ENCODE measurements around the gene PRR5L.

Gene PRR5L

DNA sequence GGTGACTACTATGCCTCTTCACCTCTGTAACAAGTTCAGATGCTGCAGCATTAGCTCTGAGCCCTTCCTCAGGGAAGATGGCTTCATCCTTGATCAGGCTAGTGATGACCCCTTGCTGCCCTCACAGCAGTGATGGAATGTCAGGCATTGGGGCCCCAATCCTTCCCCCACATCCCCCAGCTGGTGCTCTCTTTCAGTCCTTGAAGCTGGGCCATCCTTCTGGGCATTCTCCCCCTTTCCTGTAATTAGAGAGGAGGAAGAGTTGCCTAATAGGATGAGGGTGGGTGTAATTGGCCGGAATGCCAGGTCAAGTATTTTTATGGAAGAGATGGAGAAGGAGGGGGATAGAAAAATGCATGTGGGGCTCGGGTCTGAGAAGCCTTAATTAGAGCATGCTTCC, 151.4 kb downstream of the PRR5L start:
- no peak for DNase-seq

DNA sequence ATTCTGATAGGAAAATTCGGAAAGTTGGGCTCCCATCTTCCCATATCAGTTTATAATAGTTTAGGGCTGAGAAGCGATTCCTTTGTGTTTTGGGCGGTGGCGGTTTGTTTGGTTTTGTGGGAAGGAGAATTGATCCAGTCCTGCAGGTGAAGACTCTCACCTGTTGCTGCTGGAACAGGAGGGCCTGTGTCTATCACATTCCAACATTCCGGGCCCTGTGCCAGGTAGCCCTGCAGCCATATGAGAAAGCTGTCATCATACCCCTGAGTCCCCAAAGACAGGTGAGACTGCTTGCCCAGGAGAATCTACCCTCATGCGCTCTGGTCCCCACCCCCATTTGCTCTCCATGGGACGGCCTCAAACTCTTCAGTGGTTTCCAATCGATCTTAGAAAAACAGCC, 151.9 kb downstream of the PRR5L start:
- DNase-seq, result no peak

DNA sequence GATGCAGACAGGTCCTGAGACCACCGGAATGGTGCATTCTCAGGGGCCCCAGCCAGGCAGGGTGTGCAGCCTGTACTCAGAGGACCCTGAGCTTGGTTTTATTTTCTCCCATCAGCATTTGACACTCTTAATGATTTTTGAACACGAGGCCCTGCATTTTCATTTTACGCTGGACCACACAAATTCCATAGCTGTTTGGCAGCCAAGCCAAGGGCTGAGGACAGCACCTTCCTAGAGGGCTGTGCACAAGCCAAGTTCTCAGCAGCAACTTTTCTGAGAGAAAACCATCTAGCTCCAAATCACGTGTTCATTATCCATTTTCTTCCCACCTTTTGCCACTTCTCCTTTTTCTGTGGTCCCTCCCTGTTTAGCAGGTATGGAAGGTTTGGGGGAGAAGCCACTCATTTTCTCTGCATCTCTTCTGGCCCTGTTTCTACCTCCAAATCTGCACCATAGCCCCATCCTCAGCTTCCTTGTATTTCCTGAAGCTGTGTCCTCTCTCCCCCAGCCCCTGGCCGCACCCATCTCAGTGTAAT, 153.5 kb downstream of the PRR5L start:
- DNase-seq, result no peak

DNA sequence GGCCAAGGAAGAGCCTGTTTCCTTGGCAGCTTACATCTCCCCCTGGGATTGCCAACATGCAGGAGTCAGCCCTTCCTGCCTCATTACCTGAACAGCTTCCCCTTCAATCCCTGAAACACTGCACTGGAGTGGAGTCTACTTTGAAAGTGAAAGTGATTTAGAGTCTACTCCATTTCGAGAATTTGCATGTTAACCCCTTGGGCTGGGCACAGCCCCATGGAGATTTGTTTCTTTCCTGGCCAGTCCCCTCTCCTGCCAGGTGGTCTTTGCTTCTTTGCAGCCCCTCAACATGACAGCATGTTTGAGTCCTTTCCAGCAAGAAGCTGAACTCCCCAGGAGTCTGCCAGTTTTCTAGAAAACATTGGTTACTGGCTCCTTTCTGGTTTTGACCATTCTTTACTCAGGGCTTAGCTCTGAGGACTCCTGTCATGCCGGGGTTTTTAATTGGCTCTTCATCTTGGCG, 154.1 kb downstream of the PRR5L start:
- no peak for DNase-seq

DNA sequence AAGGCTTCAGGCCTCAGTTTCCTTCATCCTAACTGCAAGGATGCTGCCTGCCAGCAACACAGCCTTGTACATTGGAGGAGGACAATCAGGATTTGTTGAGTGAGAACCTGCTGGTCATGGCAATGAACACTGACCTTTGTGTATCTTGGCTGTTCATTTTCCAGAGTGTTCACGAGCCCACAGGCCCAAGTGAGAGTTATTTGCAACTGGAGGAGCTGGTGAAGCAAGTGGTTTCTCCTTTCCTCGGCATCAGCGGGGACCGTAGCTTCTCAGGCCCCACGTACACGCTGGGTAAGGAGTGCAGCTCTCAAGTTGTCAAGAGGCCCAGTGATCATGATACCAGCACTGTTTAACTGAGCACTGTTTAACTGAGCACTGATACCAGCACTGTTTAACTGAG, 155.0 kb downstream of the PRR5L start:
- DNase-seq, result no peak

DNA sequence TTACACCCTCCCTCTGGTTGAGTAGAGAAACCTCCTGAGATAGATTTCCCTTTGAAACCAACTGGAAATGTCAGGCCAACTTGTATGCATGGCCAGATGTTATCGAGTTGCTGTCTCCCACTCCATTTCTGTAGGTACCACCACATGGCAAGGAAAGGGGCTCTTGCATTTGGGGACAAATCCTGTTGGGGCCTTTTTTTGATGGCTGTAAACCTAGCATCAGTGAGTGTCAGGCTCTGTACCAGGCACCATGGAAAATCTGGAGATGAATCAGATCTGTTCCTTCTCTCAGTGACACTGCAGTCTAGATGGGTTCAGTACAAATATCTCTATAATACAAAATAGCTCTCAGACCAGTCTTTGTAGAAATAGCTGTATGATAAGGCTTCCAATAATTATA, 155.6 kb downstream of the PRR5L start:
- no peak for DNase-seq

DNA sequence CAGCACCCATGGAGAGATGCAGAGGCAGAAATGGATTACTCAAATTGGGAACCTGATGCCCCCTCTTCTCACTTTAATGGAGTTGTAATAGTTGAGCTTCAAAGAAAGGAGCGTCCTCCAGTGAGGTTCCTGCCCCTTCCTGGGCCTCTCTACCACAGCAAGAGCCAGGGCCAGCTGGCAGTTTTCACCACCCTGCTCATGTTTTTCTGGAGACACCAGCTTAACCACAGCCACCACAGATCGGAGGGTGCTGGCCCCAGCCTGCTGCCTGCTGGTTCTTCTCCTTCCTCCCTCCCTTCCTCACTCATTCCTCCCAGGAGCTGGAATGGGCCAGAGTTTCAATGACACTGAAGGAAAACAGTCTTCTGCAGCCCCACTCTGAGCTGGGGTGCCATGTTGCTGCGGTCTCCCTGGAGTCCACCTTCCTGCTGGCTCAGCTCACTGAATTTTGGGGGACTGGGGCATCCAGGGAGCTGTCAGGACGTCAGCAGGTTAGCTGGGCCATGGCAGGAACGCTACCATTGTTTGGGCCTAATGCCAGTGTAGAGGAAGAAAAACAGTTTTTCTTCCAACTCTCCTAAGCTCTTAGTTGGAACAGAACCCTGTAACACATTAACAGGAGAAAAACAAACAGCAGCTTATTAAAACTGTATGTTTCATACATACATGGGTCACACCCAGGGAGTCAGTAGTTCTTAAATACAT, 156.3 kb downstream of the PRR5L start:
- DNase-seq, result no peak

DNA sequence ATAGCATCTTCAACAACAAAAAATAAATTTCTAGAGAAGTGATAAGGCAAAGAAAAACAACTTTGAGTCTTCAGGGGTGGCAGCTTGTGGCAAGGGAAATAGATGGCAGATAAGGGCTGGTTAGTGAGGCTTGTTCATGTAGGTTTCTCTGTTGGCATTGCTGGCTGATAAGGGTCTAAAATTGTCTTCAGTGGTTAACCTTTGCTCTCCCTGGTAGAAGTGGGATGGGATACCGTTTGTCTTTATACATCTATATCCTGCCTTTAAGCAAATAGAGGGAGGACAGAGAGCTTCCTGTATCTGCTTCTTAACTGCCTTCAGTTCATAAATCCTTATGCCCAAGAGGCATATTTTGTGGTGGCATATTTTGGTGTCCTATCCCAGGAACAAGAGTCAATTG, 156.9 kb downstream of the PRR5L start:
- no peak for DNase-seq

DNA sequence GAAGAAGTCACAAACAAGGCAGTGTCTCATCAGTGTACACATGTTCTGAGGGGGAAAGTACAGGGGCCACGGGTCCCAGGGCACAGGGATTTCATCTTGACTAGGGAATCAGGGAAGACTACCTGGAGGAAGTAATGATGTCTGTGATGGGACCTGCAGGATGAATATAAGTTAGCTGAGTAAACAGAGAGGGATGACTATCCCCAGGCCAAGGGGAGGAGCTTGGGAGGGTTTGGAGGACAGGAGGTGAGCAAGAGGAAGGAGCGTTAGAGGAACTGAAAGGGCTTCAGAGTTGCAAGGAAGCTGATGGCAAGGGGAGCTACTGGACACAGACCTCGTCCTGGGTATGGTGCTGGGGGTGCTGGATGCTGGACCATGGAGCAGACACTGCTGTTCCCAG, 157.6 kb downstream of the PRR5L start:
- DNase-seq, result no peak

DNA sequence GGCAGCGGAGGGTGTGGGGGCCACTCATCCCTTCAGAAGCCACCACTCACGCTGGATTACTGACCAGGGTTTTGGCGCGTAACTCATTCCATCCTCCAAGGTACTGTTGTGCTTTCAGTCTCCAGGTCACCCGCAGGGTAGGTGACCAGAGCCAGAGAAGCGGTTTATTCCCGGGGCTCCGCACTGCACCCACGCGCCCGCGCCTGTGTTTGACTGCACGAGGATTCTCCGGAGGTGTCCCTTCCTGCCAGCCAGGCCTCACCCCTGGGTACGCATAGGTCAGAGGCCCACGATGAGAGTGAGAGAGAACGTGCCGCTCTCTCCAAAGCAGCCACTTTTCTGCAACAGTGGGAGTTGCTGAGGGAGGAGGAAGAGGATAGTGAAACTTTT, 158.5 kb downstream of the PRR5L start:
- DNase-seq, result no peak

DNA sequence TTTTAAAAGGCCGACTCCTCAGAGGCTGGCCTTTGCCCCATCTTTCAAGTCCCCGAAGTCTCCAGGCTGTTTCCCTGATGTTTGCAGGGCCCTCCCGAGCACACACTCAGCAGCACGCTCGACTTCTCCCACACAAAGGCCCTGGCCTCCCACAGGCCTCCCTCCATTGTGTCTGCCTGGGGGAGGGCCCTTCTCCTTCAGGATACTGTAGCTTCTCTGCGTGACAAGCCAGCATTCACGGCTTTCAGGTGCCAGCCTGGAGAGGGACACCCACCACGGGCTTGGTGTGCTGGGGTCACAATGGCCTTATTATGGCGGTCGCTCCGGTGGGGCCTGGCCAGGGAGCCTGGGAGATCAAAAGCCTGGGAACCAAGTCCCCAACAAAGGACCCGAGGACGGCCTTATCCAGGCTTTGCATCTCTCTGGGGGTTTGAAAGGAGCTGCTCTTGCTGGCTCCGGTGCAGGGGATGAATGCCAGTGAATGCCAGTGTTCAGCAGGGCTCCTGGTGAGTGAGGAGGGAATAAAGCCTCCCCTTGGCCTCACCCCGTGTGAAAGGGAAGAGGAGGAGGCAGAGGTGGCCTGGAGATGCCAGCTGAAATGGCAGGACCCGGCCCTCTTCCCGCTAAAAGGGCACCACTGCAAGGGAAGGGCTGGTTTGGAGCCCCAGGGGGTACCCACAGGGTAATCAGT, 159.0 kb downstream of the PRR5L start:
- DNase-seq, result no peak

DNA sequence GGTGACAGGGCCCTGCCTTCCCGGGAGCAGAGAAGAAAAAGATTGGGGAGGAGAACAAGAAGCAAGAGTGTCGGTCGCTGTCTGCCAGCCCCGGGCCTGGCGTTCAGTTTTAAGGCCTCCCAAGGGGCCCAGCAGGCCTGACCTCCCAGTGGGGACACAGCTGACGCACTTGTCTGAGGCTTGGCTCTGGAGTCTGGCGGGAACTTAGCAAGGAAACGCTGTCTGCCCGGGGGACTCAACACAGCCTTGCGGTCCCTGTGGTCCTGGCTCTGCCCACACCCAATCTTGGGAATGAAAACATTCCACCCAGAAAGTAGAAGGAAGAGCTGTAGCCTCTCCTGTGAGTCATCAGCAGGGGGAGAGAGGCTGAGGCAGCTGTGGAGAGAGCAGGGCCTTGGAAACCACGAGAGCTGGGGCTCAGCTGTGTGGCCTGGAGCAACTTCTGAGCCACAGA, 159.6 kb downstream of the PRR5L start:
- no peak for DNase-seq

DNA sequence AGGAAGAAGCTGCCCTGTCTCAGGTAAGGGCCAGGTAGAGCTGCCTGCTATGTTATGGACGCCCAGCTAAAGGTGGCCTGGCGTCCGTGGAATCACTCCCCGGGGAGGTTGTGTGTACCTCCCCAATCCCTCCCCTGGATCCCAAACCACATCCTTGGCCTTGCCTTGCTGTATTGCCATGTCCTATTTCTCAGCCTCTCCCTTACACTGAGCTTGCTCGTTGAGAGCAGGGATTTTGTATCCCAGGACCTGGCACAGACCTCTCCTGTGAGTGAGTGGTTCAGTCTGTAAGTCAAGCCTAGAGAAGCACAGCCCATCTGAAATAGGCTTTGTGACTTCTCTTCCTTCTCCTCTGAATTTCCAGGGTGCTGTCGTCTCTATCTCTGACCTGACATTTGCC, 160.1 kb downstream of the PRR5L start:
- DNase-seq, result no peak

DNA sequence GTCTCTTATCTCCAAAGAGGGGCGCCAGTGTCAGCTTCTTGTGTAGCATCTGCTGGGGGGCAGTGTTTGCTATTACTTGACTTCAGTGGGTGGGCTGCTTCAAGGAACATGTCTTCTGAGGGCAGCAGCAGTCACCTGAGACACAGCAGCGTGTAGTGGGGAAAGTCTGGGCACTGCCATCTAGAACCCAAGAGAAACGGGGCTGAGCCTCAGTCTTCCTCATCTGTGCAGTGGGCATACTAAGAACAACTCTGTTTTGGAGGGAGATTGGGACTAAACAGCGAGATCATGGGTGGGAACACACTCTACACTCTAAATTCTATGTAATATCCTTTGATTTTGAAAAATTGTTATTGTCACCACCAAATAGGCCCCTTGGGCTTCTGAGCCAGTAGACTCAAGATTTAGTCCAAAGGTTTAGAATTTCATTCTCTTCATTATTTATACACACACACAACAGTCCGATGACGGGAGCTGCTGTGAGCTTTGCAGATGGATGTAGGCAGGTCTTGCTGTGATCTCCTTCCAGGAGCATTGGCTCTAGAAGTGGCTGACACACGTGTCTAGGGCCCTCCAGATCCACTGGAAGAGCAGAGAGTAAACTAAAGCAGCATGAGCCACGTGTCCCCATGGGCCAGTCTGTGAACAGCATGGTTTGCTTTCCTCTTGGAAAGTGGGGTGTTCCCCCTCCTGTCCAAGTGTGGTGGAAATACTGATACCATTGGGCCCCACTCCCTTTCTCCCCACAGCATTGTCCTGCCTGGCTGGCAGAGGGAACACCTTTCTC, 162.2 kb downstream of the PRR5L start:
- no peak for DNase-seq

DNA sequence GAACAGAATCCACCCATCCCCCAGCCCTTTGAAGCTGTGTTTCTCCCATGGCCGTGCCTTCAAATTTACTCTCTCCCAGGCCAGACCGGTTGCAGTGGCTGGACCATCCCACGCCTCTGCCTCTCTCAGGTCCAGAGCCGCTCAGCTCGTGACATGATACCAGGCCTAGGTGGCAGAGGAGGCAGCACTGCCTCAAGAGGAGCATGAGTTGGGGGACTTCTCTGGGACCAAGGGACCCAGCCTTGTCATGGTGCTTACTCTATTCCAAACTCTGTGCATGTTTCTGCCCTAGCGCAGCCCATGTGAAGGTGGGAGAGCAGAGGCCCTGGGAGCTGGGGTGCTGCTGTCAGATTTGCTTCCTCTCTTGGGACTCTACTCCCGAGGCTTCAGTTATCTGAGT, 163.0 kb downstream of the PRR5L start:
- no peak for DNase-seq

DNA sequence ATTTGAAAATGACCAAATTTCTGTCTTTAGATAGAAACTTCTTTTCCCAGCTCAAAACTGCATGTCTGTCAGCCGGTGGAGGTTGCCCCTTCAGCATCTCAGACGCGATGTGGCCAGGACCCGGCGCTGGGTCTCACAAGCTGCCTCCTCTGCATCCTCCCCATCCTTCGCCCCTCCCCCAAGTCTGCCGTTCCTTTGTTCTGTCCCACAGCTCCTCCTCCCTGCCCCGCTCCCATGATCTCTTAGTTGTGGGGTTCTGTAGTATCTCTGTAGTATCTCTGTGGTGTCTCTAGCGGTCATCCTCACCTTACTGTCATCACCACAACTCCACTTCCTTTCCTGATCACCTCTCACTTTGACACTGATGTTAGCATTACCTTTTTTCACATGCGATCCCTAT, 164.1 kb downstream of the PRR5L start:
- no peak for DNase-seq

DNA sequence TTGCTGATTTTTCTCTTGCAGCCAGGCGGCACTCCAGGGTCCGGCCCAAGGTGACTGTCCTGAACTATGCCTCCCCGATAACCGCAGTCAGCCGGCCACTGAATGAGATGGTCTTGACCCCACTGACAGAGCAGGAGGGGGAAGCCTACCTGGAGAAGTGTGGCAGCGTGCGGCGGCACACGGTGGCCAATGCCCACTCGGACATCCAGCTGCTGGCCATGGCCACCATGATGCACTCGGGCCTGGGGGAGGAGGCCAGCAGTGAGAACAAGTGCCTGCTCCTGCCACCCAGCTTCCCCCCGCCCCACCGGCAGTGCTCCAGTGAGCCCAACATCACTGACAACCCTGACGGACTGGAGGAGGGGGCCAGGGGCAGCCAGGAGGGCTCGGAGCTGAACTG, 166.2 kb downstream of the PRR5L start:
- no peak for DNase-seq

DNA sequence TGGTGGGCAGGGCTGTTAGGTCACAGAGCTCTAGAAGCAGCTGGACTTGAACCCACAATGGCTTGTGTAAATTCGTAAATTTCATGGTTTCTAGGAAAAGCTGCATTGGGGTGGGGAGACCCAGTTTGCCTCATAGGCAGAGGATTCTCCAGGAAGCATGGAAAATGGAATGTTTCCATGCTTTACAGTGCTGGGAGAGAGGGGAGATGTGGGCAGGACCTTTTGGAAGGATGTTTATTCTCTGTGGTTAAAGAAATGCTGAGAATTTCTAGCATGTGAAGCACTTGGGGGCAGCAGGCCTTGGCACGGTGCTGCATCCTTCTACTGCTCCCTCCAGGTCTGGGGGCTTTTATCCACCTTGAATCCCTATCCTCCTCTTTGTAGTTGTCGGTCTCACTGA, 167.7 kb downstream of the PRR5L start:
- no peak for DNase-seq

DNA sequence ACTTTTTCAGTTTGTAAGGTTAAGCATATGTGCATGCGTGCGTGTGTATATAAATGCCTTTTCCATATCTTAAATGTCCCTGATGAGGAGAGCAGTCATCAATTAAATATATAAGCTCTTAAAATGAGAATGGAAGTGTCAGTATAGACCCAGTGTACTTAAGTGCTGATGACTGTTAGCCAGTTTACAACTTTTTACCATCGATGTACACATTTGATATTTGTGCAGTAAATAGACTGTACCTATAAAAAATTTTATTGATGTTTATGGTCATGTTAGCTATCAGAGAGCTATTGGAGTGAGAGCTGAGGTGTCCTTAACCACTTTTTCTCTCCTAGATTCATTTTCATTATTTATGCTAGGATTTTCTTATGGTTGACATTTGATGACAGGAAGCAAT, 168.6 kb downstream of the PRR5L start:
- no peak for DNase-seq

DNA sequence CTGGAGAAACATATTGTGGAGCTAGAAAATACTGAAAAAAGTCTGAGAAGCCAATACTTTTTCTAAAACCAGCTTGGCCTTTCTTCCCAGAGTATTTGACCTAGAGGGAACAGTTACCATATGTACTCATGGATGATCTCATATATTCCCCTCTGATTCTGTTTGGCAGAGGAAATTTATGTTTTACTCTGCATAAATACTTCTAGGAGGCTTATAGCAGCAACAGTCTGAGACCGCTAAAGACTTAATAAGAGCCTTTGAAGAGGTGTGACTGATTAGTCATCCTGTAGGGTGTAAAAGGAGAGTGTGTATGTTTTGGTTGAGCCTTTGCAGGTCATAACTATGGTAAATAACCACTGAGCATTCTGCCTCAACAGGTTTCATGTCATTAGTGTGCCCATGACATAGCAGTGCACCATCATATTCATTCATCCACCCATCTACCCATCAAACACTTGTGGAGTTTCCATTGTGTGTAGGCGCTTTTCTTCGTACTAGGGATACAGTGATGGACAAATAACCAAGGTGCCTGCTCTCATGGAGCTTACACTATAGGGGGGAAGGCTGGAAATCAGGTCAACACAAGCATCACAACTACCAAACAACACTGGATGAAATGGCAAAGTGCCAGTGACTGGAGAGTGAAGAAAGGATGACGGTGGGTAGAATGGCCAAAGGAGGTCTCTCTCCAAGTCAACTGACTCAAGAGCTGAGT, 169.5 kb downstream of the PRR5L start:
- no peak for DNase-seq

DNA sequence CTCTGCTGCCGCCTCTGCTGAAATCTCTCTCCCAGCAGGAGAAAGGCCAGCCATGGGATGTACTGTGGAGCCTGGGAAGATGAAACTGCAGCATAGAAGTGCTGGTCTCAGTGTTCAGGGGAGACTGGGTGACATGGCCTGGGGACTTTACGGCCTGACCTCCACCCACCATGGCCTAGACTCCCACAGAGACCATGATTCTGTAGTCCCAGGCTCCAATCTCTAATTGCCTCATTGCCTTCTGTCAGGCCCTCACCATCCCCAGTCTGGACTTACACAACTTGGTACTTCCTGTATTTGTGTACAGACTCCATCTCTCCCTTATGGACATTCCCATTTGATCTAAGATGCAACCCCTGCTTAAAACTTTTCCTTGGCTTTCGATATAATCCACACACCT, 170.9 kb downstream of the PRR5L start:
- no peak for DNase-seq

DNA sequence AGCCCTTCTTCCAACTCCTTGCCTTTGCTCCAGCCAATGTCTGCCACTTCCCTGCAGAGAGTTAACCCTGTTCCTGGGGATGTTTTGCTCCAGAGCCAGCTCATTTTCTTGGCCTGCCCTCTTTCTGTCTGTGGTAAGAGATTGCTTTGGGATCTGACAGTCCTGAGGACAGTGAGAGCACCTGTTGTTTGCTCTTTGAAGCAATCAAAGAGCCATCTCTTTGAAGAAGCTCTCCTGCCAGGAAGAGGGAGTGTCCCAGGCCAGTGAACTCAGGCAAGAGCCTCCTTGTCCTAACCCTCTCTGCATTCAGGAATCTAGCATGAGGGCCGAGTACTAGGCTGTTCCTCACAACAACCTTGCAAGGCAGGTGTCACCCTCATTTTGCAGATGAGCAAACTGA, 171.8 kb downstream of the PRR5L start:
- no peak for DNase-seq

DNA sequence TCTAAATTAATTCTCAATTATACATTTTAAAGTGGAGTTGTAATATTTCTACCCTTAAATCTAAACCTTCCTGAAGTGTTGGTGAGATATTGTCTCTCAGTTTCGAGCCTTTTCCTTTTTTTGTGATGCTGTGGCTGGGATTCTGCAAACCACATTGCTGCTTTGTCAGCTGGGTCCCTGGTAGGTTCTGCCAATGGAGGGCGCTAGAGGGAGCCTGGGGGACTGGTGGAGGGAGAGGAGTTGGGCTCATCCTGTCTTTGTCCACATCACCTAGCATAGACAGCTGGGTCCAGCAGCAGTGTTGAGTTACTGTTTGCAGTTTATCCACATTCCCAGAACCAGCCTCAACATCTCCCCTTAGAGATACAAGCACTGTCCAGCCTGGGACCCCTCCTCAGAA, 173.0 kb downstream of the PRR5L start:
- no peak for DNase-seq

All from KG1 (cell line).